HG02610 (cell line): ENCODE results near the gene ZNF576.
"Not testable (repeated sequence)": the region's sequence is repeated elsewhere in the genome, so short reads cannot be mapped to it uniquely, and the experiment has no call there.

ENCODE experiments used
- ATAC-seq: cut with Tn5 transposase; IDR thresholded peaks from one replicate; pipeline ENCODE4 v1.9.1; 2021; ENCODE audit warnings: mild to moderate bottlenecking, moderate library complexity; ENCODE audit not compliant: unreplicated experiment

Gene ZNF576, protein sequence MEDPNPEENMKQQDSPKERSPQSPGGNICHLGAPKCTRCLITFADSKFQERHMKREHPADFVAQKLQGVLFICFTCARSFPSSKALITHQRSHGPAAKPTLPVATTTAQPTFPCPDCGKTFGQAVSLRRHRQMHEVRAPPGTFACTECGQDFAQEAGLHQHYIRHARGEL

GRCh38 chr19:43595999-43596841, at the start of gene ZNF576, which contains the start of gene IRGQ:
TSS of gene ZNF576 (plus strand) at chr19:43596595. CDS start at chr19:43597109, 514 bp downstream.
TSS of gene IRGQ (minus strand) at chr19:43596134. CDS start at chr19:43595338, 796 bp downstream.
- ATAC-seq = peak; percentile 77

DNA sequence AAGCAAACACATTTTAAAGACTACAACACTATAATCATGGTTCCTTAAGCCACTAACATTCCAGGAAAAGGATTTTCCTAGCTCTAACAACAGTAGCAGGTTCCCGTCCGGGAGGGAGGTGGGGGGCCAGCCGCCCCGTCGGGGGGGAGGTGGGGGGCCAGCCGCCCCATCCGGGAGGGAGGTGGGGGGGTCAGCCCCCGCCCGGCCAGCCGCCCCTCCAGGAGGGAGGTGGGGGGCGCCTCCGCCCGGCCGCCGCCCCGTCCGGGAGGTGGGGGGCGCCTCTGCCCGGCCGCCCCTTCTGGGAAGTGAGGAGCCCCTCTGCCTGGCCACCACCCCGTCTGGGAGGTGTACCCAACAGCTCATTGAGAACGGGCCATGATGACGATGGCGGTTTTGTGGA, 48.5 kb upstream of the ZNF576 start:
- not testable (repeated sequence) for ATAC-seq

GRCh38 chr19:43548706-43549105, 47.7 kb upstream of the ZNF576 start:
- no peak for ATAC-seq

DNA sequence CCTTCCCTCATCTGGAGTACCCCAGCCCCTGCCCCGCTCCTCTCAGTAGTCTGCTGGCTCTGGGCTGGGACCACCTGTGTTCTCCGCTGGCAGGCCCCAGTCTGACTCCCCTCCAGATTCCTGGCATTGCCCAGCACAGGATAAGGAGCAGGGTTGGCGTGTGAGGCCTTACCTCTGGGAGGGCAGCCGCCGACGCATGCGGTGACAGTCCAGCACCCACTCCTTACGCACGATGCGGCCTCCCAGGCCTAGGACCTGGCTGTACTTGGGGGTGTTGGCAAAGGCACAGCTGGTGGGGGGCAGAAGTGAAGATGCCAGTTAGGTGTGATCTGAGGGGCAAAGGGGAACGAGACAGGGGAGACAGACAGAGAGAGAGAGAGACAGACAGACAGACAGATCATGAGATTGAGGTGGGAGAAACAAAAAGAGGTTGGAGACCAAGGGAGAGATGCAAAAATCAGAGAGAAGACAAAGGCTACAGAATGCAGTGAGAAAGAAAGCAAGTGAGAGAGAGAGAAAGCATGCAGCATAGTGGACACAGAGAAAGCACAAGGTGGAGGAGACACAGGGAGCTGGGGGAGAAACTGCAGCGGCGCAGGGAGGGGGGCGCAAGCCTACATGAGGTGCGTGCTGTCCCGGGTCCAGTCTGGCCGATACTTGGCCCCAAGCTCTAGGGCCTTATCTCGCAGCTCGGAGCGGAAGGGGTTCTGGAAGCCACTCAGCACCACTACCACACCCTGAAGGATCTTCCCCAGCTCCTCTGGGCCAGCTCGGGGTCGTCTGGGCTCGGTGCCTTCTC, 44.8 kb upstream of the ZNF576 start:
- no peak for ATAC-seq

DNA sequence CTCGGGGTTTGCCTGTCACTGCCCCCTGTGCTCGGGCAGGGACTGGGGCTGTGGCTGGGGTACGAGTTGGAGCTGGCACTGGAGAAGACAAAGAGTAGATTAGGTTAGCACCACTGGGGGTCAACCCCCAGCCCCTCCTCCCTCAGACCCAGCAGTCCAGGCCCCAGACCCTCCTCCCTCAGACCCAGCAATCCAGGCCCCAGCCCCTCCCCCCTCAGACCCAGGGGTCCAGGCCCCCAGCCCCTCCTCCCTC, 44.3 kb upstream of the ZNF576 start:
- ATAC-seq = no peak

DNA sequence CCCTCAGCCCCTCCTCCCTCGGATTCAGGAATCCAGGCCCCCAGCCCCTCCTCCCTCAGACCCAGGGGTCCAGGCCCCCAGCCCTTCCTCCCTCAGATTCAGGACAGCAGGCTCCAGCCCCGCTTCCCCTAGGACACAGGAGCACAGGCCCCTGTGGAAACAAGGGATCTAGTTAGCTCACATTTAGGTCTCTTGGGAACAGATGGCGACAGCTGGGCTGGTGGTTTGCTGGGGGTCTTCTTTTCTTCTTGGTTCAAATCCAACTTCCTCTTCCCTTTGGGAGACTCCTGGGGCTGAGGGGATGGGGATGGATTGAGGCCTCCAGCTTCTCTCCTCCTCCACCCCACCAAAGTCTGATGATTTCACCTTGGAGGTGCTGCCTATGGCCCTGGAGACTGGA, 43.8 kb upstream of the ZNF576 start:
- ATAC-seq = no peak

- no peak for ATAC-seq
These were observed 42.7 kb upstream of the ZNF576 start for GRCh38 chr19:43553656-43554055.

DNA sequence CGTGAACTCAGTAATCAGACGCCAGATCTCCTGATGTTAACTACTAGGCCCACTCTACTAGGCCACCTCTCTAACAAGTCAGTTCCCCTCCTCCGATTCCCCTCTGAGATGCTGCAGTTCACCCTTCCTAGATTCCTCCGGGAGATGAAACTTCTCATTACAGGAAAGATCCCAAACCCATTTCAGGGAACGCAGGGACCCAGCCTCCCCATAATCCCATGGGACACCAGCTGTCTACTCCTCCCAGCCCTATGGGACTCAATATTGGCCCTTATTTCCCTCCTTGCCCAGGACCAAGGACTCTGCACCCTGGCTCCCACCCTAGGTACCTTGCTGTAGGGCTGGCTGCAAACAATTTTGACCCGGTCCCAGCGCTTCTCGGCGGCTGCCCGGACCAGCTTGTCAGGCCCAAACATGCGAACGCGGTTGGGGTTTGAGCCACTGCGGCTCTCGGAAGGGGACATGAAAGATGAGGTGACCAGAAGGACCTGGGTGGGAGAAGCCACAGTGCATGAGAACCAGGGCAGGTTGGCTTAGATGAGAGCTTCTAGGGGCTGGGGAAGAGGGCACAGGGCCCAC, 42.0 kb upstream of the ZNF576 start:
- ATAC-seq = no peak

DNA sequence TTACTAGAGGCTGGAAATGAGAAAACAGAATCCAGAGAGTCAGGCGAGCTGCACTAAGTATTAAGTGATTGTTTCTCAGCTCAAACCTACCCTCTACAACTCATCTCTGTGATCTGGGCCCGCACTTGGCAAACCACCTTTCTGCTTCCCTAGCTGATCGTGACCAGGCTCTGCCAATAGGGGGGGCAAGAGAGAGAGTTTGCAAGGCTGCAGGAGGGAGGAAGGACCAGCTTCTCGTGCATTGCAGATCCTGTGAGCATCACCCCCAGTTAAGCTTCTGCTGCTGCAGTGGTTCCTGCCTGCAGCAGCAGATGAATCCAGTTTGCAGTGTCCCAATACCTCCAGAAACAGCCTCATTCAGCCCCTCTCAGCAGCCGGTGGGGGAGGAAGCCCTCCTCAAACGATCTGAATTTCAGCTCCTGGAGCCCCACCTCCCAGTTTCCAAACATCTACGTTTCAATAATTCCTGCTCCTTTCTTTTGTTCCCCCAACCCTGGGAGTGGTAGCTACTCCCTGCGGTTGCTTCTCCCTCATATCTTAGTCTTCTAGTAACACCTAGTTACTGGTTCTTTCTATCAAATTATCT, 41.1 kb upstream of the ZNF576 start:
- peak; percentile 57 for ATAC-seq

DNA sequence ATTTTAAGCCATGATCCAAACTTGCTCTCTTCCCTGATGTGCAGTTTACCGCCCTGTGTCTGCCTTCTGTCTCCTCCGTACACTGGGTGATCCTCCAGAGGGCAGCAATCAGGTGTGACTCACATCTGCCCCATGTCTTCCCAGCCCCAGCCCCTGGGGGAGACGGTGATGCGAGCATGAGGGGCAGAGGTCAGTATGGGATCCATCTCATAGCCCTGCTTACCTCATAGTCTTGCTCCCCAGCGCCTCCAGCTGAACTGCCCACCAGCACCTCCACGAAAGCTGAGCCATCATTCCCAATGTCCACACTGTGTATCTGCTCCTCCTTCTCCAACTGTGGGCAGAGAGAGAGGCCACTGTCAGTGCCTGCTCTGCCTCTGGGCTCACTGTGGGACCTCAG, 35.7 kb upstream of the ZNF576 start:
- no peak for ATAC-seq

DNA sequence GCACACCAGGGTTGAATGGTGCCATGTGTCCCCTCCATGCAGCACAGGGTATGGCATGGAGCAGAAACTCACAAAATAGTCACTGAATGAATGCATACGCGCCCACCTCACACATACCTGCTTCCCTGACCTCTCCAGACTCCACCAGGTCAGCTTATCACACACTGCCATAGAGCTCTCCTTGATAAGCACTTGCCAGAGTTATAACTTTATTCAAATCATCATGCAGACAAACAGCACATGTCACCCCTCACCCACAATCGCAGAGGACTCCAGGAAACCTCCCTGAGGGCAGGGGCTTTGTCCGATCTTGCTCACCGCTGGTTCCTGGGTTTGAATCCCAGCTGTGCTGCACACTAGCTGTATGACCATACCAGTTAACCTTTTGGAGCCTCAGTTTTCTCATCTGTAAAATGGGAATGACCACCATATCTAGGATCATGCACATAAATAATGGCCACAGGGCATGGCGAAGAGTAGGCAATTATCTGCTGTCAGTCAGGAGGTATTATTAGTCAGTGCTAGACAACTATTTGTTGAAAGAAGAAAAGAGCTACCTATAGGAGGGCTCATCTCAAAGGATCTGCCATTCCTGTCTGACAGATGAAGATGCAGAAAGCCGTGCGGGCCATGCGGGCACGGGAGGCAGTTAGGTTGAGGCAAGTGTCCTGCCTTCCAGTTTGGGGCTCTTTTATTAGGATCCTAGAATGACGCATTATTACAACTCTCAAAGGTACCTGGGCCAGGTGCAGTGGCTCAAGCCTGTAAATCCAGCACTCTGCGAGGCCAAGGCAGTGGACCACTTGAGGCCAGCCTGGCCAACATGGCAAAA, 35.0 kb upstream of the ZNF576 start:
- no peak for ATAC-seq

- no peak for ATAC-seq
These were observed 34.1 kb upstream of the ZNF576 start for GRCh38 chr19:43562226-43562697.

DNA sequence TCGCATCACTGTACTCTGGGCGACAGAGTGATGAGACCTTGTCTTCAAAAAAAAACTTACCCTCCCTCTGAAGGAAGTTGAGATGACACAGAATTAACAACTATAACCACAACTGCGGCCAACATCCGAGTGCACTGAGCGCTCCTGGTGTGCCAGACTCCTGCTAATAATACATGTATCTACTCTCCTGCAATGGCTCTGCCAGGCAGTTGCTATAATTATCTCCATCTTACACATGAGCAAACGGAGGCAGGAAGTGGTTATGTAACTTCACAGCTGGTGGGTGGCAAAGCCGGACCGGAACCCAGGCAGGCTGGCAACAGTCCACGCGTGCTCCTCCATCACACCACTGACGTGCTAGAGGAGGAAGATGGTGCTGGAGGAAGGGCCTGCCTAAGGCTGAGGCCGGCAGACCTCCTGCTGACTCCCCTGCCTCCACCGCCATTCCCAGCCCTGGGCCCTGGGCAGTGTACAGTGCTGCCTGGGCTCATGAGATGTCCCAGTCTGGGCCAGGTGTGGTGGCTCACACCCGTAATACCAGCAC, 33.6 kb upstream of the ZNF576 start:
- ATAC-seq = peak; percentile 72

DNA sequence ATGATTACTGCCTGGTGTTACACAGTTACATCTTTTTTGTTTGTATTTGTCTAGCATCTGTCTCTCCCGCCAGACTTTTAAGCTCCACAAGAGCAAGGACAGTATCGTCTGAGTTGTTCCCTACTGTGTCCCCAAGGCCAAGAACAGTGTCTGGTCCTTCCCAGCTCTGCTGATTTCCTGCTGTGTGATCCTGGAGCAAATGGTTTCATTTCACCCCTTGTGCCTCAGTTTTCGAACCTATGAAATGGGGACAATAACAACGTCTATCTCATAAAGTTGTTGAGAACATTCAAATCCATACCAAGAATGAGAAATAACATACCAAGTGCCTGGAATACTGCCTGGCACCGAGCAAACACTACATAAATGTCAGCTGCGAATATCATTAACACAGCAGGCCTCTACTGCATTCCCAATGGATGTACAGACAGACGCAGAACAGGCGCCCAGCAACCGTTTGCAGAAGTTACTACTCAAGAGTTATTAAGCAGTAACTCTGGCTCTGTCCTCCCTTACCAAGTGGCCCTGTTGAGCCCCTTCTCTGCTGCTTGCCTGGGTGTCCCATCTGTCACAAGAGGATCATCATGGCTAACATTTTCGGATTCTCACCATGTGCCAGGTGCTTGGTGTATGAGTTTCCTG, 32.5 kb upstream of the ZNF576 start:
- ATAC-seq = no peak

DNA sequence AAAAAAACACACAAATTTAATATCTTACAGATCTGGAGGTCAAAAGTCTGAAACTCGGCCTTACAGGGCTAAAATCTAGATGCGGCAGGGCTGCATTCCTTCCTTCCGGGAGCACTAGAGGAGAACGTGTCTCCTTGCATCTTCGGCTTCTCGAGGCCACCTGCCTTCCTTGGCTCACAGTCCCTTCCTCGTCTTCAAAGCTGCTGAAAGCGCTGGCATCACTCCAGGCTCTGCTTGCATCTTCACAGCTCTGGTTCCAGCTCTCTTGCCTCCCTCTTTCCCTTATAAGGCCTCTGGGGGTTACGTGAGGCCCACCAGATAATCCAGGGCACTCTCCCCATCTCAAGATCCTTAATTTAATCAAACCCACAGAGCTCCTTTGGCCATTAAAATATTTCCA, 31.6 kb upstream of the ZNF576 start:
- ATAC-seq = no peak

DNA sequence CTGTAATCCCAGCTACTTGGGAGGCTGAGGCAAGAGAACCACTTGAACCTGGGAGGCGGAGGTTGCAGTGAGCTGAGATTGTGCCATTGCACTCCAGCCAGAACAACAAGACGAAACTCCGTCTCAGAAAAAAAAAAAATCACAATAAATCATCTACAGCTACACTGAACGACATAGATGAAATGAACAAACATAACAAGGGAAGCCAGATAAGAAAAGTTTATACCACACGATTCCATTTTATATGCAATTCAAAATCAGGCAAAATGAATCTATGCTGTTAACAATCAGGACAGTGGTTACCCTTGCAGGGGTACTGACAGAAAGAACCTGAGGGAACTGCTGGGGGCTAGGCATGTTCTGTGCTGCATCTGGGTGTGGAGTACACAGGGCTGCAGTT, 26.7 kb upstream of the ZNF576 start:
- no peak for ATAC-seq

GRCh38 chr19:43570174-43570791, 26.1 kb upstream of the ZNF576 start:
- no peak for ATAC-seq

DNA sequence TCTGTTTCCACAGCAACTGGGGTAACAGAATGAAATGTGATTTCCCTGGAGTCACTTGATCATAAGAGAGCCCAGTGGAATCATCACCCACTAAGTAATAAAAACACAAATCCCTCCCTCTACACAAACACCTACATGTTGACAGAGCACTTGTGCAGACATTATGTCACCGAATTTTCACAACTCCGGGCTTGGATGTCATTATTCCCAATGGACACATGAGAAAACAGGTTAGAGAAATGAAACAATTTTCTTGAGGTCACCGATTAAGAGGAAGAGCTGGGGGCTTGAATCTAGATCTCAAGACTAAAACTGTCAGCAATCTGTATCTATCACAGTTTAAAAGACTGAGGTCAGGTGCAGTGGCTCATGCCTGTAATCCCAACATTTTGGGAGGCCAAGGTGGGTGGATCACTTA, 24.2 kb upstream of the ZNF576 start:
- ATAC-seq = no peak
